ENCODE data around the gene ZNF668. TPM values are rescaled to one million over a fixed set of nuclear protein-coding genes. Genes with fewer than 3 reads are reported as not detected.

Gene ZNF668
- total RNA-seq, 1 experiment from 2014 or later: 21.5 TPM

DNA sequence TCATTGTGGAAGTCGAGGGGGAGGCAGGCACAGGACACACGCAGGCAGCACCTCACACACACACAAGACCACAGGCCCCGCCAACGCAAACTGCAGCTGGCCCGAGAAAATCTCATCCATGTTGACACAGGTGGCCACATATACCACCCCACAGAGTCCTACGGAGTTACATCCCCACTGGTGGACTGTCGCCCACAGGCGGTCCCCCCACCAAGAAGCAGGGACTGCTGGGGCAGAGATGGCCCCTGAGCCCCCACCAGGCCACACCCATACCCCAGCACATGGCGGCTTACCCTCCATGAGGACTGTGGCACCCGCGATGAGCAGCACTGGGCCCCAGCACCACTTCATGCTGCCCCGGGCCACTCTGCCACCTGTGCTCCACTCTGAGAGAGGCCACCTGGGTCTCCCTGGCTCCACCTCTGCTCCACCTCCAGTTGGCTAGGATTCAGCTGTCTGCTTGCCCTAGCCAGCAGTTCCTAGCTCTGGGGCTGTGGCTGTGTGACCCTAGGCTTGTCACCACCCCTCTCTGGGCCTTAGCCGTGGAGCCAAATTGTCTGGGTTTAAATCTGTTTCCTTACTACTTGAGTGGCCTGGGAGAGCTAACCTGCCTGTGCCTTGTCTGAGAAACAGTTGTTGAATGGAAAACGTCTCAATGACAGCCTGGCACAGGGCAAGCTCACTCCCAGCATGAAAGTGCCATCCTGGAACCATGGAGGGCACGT lies 14.6 kb upstream of the ZNF668 start, which contains the start of gene PRSS53:
TSS of gene PRSS53 (minus strand) at position 485 of the 725 bp plus-strand sequence. CDS start at position 351, 134 bp downstream.
- no peak for DNase-seq (ENCODE audit: low read depth, low spot score)
- BruUV-seq (replicated peaks): no TSS peak
- TF ChIP-seq POLR2AphosphoS5 (IDR thresholded peaks at IDR 0.05; ENCODE audit: low read depth, low read length): no peak; the same call in 1 of the 2 replicates
- no peak for TF ChIP-seq TCF7L2 (IDR thresholded peaks at IDR 0.05; ENCODE audit: low read depth, low read length)
- TF ChIP-seq, protein P1, sequence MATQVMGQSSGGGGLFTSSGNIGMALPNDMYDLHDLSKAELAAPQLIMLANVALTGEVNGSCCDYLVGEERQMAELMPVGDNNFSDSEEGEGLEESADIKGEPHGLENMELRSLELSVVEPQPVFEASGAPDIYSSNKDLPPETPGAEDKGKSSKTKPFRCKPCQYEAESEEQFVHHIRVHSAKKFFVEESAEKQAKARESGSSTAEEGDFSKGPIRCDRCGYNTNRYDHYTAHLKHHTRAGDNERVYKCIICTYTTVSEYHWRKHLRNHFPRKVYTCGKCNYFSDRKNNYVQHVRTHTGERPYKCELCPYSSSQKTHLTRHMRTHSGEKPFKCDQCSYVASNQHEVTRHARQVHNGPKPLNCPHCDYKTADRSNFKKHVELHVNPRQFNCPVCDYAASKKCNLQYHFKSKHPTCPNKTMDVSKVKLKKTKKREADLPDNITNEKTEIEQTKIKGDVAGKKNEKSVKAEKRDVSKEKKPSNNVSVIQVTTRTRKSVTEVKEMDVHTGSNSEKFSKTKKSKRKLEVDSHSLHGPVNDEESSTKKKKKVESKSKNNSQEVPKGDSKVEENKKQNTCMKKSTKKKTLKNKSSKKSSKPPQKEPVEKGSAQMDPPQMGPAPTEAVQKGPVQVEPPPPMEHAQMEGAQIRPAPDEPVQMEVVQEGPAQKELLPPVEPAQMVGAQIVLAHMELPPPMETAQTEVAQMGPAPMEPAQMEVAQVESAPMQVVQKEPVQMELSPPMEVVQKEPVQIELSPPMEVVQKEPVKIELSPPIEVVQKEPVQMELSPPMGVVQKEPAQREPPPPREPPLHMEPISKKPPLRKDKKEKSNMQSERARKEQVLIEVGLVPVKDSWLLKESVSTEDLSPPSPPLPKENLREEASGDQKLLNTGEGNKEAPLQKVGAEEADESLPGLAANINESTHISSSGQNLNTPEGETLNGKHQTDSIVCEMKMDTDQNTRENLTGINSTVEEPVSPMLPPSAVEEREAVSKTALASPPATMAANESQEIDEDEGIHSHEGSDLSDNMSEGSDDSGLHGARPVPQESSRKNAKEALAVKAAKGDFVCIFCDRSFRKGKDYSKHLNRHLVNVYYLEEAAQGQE (IDR thresholded peaks at IDR 0.05; ENCODE audit: insufficient read depth in 1 of 2, low read depth in 2 of 2, low read length in 1 of 2): no peak
- TF ChIP-seq SIN3A (IDR thresholded peaks at IDR 0.05; ENCODE audit: borderline replicate concordance, insufficient read depth, low read depth, low read length): no peak
- TF ChIP-seq, protein P2, sequence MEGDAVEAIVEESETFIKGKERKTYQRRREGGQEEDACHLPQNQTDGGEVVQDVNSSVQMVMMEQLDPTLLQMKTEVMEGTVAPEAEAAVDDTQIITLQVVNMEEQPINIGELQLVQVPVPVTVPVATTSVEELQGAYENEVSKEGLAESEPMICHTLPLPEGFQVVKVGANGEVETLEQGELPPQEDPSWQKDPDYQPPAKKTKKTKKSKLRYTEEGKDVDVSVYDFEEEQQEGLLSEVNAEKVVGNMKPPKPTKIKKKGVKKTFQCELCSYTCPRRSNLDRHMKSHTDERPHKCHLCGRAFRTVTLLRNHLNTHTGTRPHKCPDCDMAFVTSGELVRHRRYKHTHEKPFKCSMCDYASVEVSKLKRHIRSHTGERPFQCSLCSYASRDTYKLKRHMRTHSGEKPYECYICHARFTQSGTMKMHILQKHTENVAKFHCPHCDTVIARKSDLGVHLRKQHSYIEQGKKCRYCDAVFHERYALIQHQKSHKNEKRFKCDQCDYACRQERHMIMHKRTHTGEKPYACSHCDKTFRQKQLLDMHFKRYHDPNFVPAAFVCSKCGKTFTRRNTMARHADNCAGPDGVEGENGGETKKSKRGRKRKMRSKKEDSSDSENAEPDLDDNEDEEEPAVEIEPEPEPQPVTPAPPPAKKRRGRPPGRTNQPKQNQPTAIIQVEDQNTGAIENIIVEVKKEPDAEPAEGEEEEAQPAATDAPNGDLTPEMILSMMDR (IDR thresholded peaks at IDR 0.05): no peak
- CTCF ChIA-PET: no interaction called here
- H3K4me1 ChIP-seq (ENCODE audit: control insufficient read depth, insufficient read depth, low read length): peaks cover 4% of the 10 kb centered on the region; the same call in 1 of the 2 replicates
- H3K27ac ChIP-seq (ENCODE audit: low read length): no peak within 1 kb of the TSS
- ATAC-seq: no peak
- H3K27me3 ChIP-seq (ENCODE audit: control insufficient read depth, insufficient read depth, low read length): no peaks in the 10 kb centered on the region
- in situ Hi-C loops (cut with HindIII; ENCODE audit: low pct_unique_long_range_greater_than_20kb, low sequenced_read_pairs): no loop called here
- no peaks in the 10 kb centered on the region for H3K9me3 ChIP-seq (ENCODE audit: control insufficient read depth, insufficient read depth, low read depth, low read length)
- H3K36me3 ChIP-seq (ENCODE audit: control insufficient read depth, insufficient read depth, low read length): no peaks in the 10 kb centered on the region
- intact Hi-C loops (cut with micrococcal nuclease; ENCODE audit: unreplicated experiment): no loop called here
- POLR2A ChIA-PET: interaction anchor here (0.5 kb wide), 1 partner anchor 349 kb away, joined by 3 read pairs; no protein-coding TSS in a partner anchor
- H3K4me3 ChIP-seq (ENCODE audit: low read depth in 2 of 2, low read length in 2 of 2): no peak within 1 kb of the TSS

DNA sequence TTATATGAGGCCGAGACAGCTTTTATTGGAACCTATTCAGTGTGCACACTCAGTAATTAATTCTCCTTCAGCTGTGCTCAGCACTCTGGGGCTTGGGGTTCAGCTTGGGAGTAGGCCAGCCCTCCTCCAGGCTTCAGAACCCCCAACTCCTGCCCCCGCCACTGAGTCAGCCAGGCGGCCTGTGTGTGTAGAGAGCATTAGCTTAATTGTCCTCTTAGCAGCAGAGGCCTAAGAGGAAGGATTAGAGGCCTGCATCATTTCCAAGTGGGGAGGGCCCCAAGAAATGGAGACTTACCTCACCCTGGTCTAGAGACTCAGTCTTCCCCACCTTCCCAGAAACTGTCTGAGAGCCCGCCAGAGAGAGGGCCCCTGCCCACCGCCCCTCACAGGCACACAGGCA lies 13.9 kb upstream of the ZNF668 start:
- intact Hi-C loops (cut with micrococcal nuclease; ENCODE audit: unreplicated experiment): no loop called here
- CTCF ChIA-PET: interaction anchor here (0.6 kb wide), 2 partner anchors 39 to 355 kb away, joined by 5 to 8 read pairs; partner anchors contain the start of gene ZNF843

More for the DNA sequence above, 13.9 kb upstream of the ZNF668 start:
- ATAC-seq (no peak), DNase-seq (ENCODE audit: low read depth, low spot score) (no peak)
- H3K27ac ChIP-seq (ENCODE audit: low read length): no peak overlapping the region
- H3K36me3 ChIP-seq (ENCODE audit: control insufficient read depth, insufficient read depth, low read length): no peaks in the 10 kb centered on the region
- BruUV-seq (replicated peaks): no TSS peak
- H3K9me3 ChIP-seq (ENCODE audit: control insufficient read depth, insufficient read depth, low read depth, low read length): no peaks in the 10 kb centered on the region
- H3K27me3 ChIP-seq (ENCODE audit: control insufficient read depth, insufficient read depth, low read length): no peaks in the 10 kb centered on the region
- POLR2A ChIA-PET: no interaction called here
- in situ Hi-C loops (cut with HindIII; ENCODE audit: low pct_unique_long_range_greater_than_20kb, low sequenced_read_pairs): no loop called here
- H3K4me1 ChIP-seq (ENCODE audit: control insufficient read depth, insufficient read depth, low read length): no peaks in the 10 kb centered on the region; the same call in 1 of the 2 replicates
- no peak overlapping the region for H3K4me3 ChIP-seq (ENCODE audit: low read depth in 2 of 2, low read length in 2 of 2)
- TF ChIP-seq POLR2AphosphoS5 (IDR thresholded peaks at IDR 0.05; ENCODE audit: low read depth, low read length) (no peak), SIN3A (IDR thresholded peaks at IDR 0.05; ENCODE audit: borderline replicate concordance, insufficient read depth, low read depth, low read length) (no peak), TCF7L2 (IDR thresholded peaks at IDR 0.05; ENCODE audit: low read depth, low read length) (no peak)
- TF ChIP-seq, protein P1 (IDR thresholded peaks at IDR 0.05; ENCODE audit: insufficient read depth in 1 of 2, low read depth in 2 of 2, low read length in 1 of 2): no peak
- TF ChIP-seq, protein P2 (IDR thresholded peaks at IDR 0.05): no peak

All from Panc1 (cell line).